Adrenal gland (tissue), 12 donors: ENCODE results near the gene PIWIL4. TPM values are rescaled to one million over a fixed set of nuclear protein-coding genes. Genes with fewer than 3 reads are reported as not detected.
A peak's percentile ranks its signal among the peaks of the same experiment; 100 is the strongest.

Experiments
- DNase-seq, 7 donors: peaks; one replicate each; pipeline ENCODE4 v3.0.0-alpha.2; 2019 to 2020
- H3K27ac ChIP-seq, 5 donors: fragments of 200-600 bp; sonication (generic) in 4 of 5; 1 replicate in 3 of 5; 2 replicates in 2 of 5; pipeline versions ENCODE4 v1.5.1 to v1.8.0; 2016 to 2020; ENCODE audit warnings: mild to moderate bottlenecking in 1 of 5
- H3K27me3 ChIP-seq: fragments of 200-600 bp; 2 replicates; pipeline ENCODE4 v1.8.0; 2021
- H3K36me3 ChIP-seq, 2 donors: fragments of 200-600 bp; replicated peaks in 1 of 2; 1 replicate in 1 of 2; 2 replicates in 1 of 2; pipeline versions ENCODE4 v1.5.1 to v1.8.0; 2018 to 2022
- H3K4me1 ChIP-seq, 2 donors: fragments of 200-600 bp; replicated peaks in 1 of 2; 1 replicate in 1 of 2; 2 replicates in 1 of 2; pipeline versions ENCODE4 v1.5.1 to v1.8.0; 2018 to 2021
- H3K4me3 ChIP-seq, 4 donors: fragments of 200-600 bp; sonication (generic) in 3 of 4; one replicate each; pipeline ENCODE4 v1.5.1; 2016 to 2018
- H3K9me3 ChIP-seq, 3 donors: fragments of 200-600 bp; sonication (generic) in 1 of 3; replicated peaks in 1 of 3; 1 replicate in 2 of 3; 2 replicates in 1 of 3; pipeline versions ENCODE4 v1.5.1 to v1.8.0; 2016 to 2021
- CTCF ChIP-seq, 6 experiments: fragments of 450-650 bp in 4 of 6; fragments of 200-600 bp in 2 of 6; sonication (generic) in 1 of 6; IDR thresholded peaks; 1 replicate in 5 of 6; 2 replicates in 1 of 6; pipeline versions ENCODE4 v1.5.1 to v1.8.0; 2016 to 2021; ENCODE audit warnings: antibody characterized with exemption in 6 of 6, mild to moderate bottlenecking in 2 of 6, moderate library complexity in 1 of 6
- POLR2A ChIP-seq, 2 donors: fragments of 450-650 bp; IDR thresholded peaks; one replicate each; pipeline ENCODE4 v1.6.1; 2017; ENCODE audit warnings: antibody characterized with exemption in 2 of 2, mild to moderate bottlenecking in 2 of 2, moderate library complexity in 1 of 2
- WGBS, 4 donors: extraction: QIAGEN DNeasy Blood & Tissue Kit in 2 of 4; methylation state at CpG; one replicate each; pipeline versions ENCODE4 v1.1.5 to v1.1.7; 2013 to 2017; 5-methylcytosine and 5-hydroxymethylcytosine counted together
- intact Hi-C, 2 donors: fragments of 100-400 bp; cut with DNase I; formaldehyde crosslinking; loops; one replicate each; pipeline versions ENCODE4 v1.14.1 to v1.15.0; 2022 to 2023
- polyA plus RNA-seq, 3 donors: library from polyadenylated mRNA; stranded (reverse); fragments of 200-250 nt in 2 of 3; fragments of 350-450 nt in 1 of 3; fragmentation: Illumina TruSeq in 1 of 3; extraction: RNeasy Lipid Tissue Mini Kit (QIAGEN cat#74804) in 1 of 3; gene quantifications; one replicate each; pipeline ENCODE4 v1.2.3, GENCODE V29; 2013 to 2014
- total RNA-seq, 9 donors: library from RNA; depleted of rRNA in 4 of 9; stranded (reverse); fragments of >200 nt in 4 of 9; fragments of 120-200 nt in 1 of 9; fragmentation: NEBNext Ultra II Directional in 1 of 9; extraction: Animal tissue kit (Norgen Biotek cat#: 25700) in 1 of 9; gene quantifications; one replicate each; pipeline versions ENCODE4 v1.1.0 to v1.2.4, GENCODE V29; 2013 to 2023
- donor health status: healthy with polysubstance abuse.
- donor health status: Bipolar disorder and iron deficiency.
- donor health status: DM: yes; HTN: yes; CAD: no.
- donor health status: DM: no; HTN: no; CAD: no.
- donor health status: DM: no; HTN: no; CAD: no.
- donor health status: DM: yes; HTN: yes; CAD: no.

PIWIL4 gene
- total and polyA plus RNA-seq, 12 donors: 0.12 to 3.0 (median 1.6) TPM

DNA sequence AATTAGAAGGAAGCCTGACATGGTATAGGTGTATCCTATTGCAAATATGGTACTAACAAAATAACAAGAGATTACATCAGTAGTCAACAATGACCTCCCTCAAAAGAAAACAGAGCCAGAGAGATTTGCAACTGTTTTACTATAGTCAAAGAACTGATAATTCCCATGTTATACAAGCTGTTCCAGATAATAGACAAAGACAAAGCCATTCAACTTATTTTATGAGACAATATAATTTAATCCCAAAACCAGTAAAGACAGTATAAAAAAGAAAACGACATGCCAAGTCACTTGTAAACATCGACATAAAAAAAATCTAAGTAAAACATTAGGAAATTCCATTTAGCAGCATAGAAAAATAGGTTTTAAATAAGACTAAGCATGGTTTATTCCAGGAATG is 65.2 kb downstream of the PIWIL4 start:
- intact Hi-C loops: loop anchor here in 1 of 2 donors (10.0 kb wide), 1 partner anchor 112 kb away; no protein-coding TSS in a partner anchor
- TF ChIP-seq POLR2A (IDR thresholded peaks at IDR 0.05) (no peak), CTCF (IDR thresholded peaks at IDR 0.05) (no peak)
- no peak for DNase-seq
- WGBS, 4 donors: 75 to 84% (median 79%) methylated on average over 2 of the region's 2 CpGs
- Histone ChIP-seq H3K27me3 (no peaks in the 10 kb centered on the region), H3K36me3 (no peaks in the 10 kb centered on the region), H3K27ac (no peak overlapping the region), H3K4me3 (no peak overlapping the region), H3K9me3 (no peaks in the 10 kb centered on the region), H3K4me1 (no peaks in the 10 kb centered on the region)

DNA sequence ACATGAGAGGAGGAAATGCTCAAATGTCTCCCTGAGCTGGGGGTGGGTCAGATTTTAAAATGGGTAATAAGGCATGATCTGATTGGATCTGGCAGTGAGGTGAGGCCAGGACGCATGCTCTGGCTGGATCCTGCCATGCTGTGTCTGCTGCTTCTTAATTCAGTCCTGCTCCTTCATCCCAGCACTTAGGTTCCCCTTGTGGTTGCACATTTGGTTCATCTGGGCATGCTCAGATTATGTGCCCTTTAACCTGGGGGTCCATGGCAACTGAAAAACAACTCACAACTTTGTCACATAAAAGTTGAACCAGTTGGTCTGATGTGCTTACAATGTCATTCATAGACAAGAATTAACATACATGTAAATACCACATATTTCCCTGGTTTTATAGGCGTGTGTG is 67.9 kb downstream of the PIWIL4 start:
- TF ChIP-seq CTCF (IDR thresholded peaks at IDR 0.05) (no peak), POLR2A (IDR thresholded peaks at IDR 0.05) (no peak)
- DNase-seq: no peak
- H3K27me3 ChIP-seq: no peaks in the 10 kb centered on the region
- H3K4me1 ChIP-seq: peaks cover 0 to 18% of the 10 kb centered on the region in 2 donors
- 83 to 88% (median 85%) methylated on average over 2 of the region's 2 CpGs for WGBS, 4 donors
- H3K9me3 ChIP-seq: no peaks in the 10 kb centered on the region
- no peaks in the 10 kb centered on the region for H3K36me3 ChIP-seq
- intact Hi-C loops: loop anchor here in 1 of 2 donors (10.0 kb wide), 1 partner anchor 110 kb away; no protein-coding TSS in a partner anchor
- H3K27ac ChIP-seq: no peak overlapping the region
- no peak overlapping the region for H3K4me3 ChIP-seq

DNA sequence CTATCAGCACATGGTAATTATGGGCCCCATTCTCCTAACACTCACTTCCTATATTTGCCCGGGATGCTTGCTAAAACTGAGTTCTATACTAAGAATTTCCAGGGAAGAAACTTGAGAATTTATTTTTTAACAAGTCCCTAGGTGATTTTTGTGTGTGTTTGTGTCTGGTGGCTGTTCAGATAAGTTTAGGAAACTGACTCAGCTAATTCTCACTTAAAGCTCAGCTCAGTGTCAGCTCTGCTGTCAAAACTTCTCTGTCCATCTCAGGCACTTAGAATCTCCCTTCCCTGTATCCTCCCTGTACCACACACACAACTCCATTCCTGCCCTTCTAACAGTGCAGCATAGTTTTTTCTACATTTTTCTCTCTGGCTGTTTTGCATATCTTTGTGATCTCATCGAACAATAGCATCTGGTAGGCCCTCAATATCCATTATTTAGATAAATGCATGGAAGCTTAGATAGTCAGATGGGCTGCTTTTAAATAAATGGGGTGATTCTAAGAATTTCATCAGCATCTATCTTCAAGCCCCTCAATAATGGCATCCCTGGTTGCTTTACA is 69.3 kb downstream of the PIWIL4 start:
- WGBS, 4 donors: 79 to 88% (median 85%) methylated on average over 2 of the region's 2 CpGs
- no peak for DNase-seq
- intact Hi-C loops: loop anchor here in 1 of 2 donors (10.0 kb wide), 1 partner anchor 108 kb away; no protein-coding TSS in a partner anchor
- H3K36me3 ChIP-seq: no peaks in the 10 kb centered on the region
- no peak for TF ChIP-seq CTCF (IDR thresholded peaks at IDR 0.05)
- no peak for TF ChIP-seq POLR2A (IDR thresholded peaks at IDR 0.05)
- H3K27ac ChIP-seq: no peak overlapping the region
- no peaks in the 10 kb centered on the region for H3K9me3 ChIP-seq
- H3K4me3 ChIP-seq: no peak overlapping the region
- H3K27me3 ChIP-seq: no peaks in the 10 kb centered on the region
- H3K4me1 ChIP-seq: peaks cover 0 to 18% of the 10 kb centered on the region in 2 donors

DNA sequence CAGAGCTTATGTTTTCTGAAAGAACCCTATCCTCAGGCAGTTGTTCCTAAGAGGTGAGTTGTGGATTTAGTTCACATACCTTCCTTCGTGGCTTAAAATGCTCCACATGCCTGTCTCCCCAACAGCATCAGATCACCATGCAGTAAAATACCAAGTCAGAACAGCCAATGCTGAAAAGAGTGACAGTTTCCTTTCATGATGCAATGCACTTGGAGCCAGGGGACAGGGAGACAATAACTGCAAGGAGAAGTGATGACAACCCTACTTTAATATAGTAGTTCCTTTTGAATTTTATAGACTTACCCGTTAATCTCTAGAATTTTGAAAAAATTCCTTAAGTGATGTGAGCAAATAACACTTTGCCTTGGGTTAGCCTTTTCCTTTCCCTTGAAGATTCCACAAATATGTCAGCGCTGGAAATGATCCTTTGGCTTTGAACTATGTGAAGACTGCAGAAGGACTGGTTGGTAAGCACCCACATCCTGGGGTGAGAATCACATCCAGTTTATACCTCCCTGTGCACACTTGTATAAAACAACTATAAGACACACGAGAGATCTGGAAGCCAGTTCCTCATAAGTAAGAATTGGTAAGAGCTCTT is 71.2 kb downstream of the PIWIL4 start:
- H3K4me3 ChIP-seq: no peak overlapping the region
- H3K27ac ChIP-seq: peak overlapping the region in 4 of 5 donors; percentile 25 to 80 (median 58)
- H3K9me3 ChIP-seq: no peaks in the 10 kb centered on the region
- peaks cover 0 to 18% of the 10 kb centered on the region in 2 donors for H3K4me1 ChIP-seq
- TF ChIP-seq POLR2A (IDR thresholded peaks at IDR 0.05) (no peak), CTCF (IDR thresholded peaks at IDR 0.05) (no peak)
- intact Hi-C loops: loop anchor here in 1 of 2 donors (10.0 kb wide), 1 partner anchor 106 kb away; no protein-coding TSS in a partner anchor
- H3K36me3 ChIP-seq: no peaks in the 10 kb centered on the region
- no peak for DNase-seq
- WGBS, 4 donors: 59 to 75% (median 69%) methylated on average over 4 of the region's 4 CpGs
- no peaks in the 10 kb centered on the region for H3K27me3 ChIP-seq
